Endothelial cell of umbilical vein (primary cell): ENCODE measurements around the gene OR10J1. TPM values are rescaled to one million over a fixed set of nuclear protein-coding genes. Genes with fewer than 3 reads are reported as not detected.
A peak's percentile ranks its signal among the peaks of the same experiment; 100 is the strongest.

Source experiments
- BruUV-seq: library from RNA; stranded (reverse); fragments of 400-500 nt; replicated peaks from 2 replicates; lab custom pipeline; 2021; lab: Mats Ljungman, UMichigan
- CTCF ChIA-PET: fragments of 300-600, 350-600 bp; sonication (Branson Sonifier 250); formaldehyde crosslinking; loops from one replicate; lab custom pipeline; 2021; ENCODE audit warnings: antibody characterized with exemption, inconsistent platforms; lab: Charles Lee
- POLR2A ChIA-PET: fragments of 300-600, 350-600 bp; sonication (Branson Sonifier 250); formaldehyde crosslinking; loops from one replicate; lab custom pipeline; 2021; ENCODE audit warnings: antibody characterized with exemption, inconsistent platforms; lab: Charles Lee
- DNase-seq: peaks from one replicate; pipeline ENCODE4 v3.0.0-alpha.2; 2011; ENCODE audit warnings: low read depth, low spot score
- FAIRE-seq: peaks from 2 replicates; lab custom pipeline; 2011; peaks lifted over from hg19 to GRCh38; lab: Jason Lieb, UNC
- H2AFZ ChIP-seq: 2 replicates; pipeline ENCODE4 v1.6.0; 2012; ENCODE audit warnings: low read depth, low read length, control low read depth, inconsistent platforms
- H3K27ac ChIP-seq: 2 replicates; pipeline ENCODE4 v1.5.1; 2011; ENCODE audit warnings: low read depth, mild to moderate bottlenecking, control low read depth, low read length, moderate library complexity; ENCODE audit not compliant: insufficient read depth
- H3K27me3 ChIP-seq, 2 experiments: 2 replicates each; pipeline versions ENCODE4 v1.6.0 to v1.6.1; 2011; ENCODE audit warnings: low read length in 2 of 2, mixed read lengths in 1 of 2; ENCODE audit not compliant: control insufficient read depth in 2 of 2, insufficient read depth in 2 of 2
- H3K36me3 ChIP-seq, 2 experiments: 2 replicates in 1 of 2; 3 replicates in 1 of 2; pipeline ENCODE4 v1.5.1; 2011; ENCODE audit warnings: low read length in 2 of 2, mild to moderate bottlenecking in 1 of 2, moderate library complexity in 1 of 2; ENCODE audit not compliant: control insufficient read depth in 2 of 2, insufficient read depth in 2 of 2; ENCODE audit errors: extremely low read depth in 1 of 2
- H3K4me1 ChIP-seq: 3 replicates; pipeline ENCODE4 v1.5.1; 2011; ENCODE audit warnings: mild to moderate bottlenecking, low read length; ENCODE audit not compliant: control insufficient read depth, insufficient read depth; ENCODE audit errors: extremely low read depth
- H3K4me2 ChIP-seq: 2 replicates; pipeline ENCODE4 v1.6.1; 2011; ENCODE audit warnings: low read length, control low read depth, mixed read lengths; ENCODE audit not compliant: insufficient read depth
- H3K4me3 ChIP-seq, 3 experiments: fragments of 200-600 bp in 1 of 3; sonication (generic), shearing (Covaris generic) in 1 of 3; replicated peaks in 1 of 3; 2 replicates each; pipeline ENCODE4 v1.5.1; 2011 to 2016; ENCODE audit warnings: control low read depth in 3 of 3, low read length in 3 of 3, mild to moderate bottlenecking in 2 of 3, inconsistent platforms in 1 of 3, low read depth in 1 of 3, moderate library complexity in 1 of 3; ENCODE audit not compliant: insufficient read depth in 1 of 3
- H3K79me2 ChIP-seq: 2 replicates; pipeline ENCODE4 v1.6.0; 2012; ENCODE audit warnings: low read length, inconsistent platforms; ENCODE audit not compliant: control insufficient read depth, insufficient read depth
- H3K9ac ChIP-seq: replicated peaks from 2 replicates; pipeline ENCODE3; 2011; ENCODE audit warnings: low read length, control low read depth; ENCODE audit not compliant: insufficient read depth; ENCODE audit errors: extremely low read depth
- H3K9me1 ChIP-seq: replicated peaks from 3 replicates; pipeline ENCODE4 v1.6.0; 2011; ENCODE audit warnings: mild to moderate bottlenecking, low read length; ENCODE audit not compliant: control insufficient read depth, insufficient read depth; ENCODE audit errors: extremely low read depth
- H3K9me3 ChIP-seq: replicated peaks from 2 replicates; pipeline ENCODE4 v1.5.1; 2012; ENCODE audit warnings: low read length, inconsistent platforms; ENCODE audit not compliant: control insufficient read depth, insufficient read depth
- H4K20me1 ChIP-seq: replicated peaks from 2 replicates; pipeline ENCODE3; 2011; ENCODE audit warnings: mild to moderate bottlenecking, low read length; ENCODE audit not compliant: control insufficient read depth, insufficient read depth; ENCODE audit errors: extremely low read depth
- EZH2 ChIP-seq: IDR thresholded peaks from 2 replicates; pipeline ENCODE4 v1.6.1; 2012; ENCODE audit warnings: borderline replicate concordance, low read depth, mild to moderate bottlenecking, moderate library complexity, low read length, inconsistent platforms; ENCODE audit not compliant: severe bottlenecking
- FOS ChIP-seq: IDR thresholded peaks from 2 replicates; pipeline ENCODE4 v1.6.1; 2011; ENCODE audit warnings: mild to moderate bottlenecking, low read length, moderate library complexity, borderline replicate concordance; ENCODE audit not compliant: insufficient read depth
- GATA2 ChIP-seq: IDR thresholded peaks from 2 replicates; pipeline ENCODE4 v1.7.0; 2011; ENCODE audit warnings: low read depth, mild to moderate bottlenecking, moderate library complexity, mixed read lengths, low read length; ENCODE audit not compliant: insufficient read length, insufficient read depth
- JUN ChIP-seq: IDR thresholded peaks from 2 replicates; pipeline ENCODE4 v1.6.1; 2011; ENCODE audit warnings: borderline replicate concordance, low read depth; ENCODE audit not compliant: insufficient read length, insufficient read depth
- MYC ChIP-seq: IDR thresholded peaks from one replicate; pipeline ENCODE4 v1.6.1; 2011; ENCODE audit warnings: mild to moderate bottlenecking, low read depth, low read length
- POLR2A ChIP-seq: IDR thresholded peaks from 2 replicates; pipeline ENCODE4 v1.6.1; 2012; ENCODE audit warnings: low read depth, mild to moderate bottlenecking, control low read depth, low read length
- POLR2AphosphoS5 ChIP-seq: IDR thresholded peaks from 2 replicates; pipeline ENCODE4 v1.6.1; 2012; ENCODE audit warnings: low read depth, mild to moderate bottlenecking, control low read depth, low read length, moderate library complexity; ENCODE audit not compliant: insufficient read depth
- dilution Hi-C: fragments of 300-500 bp; cut with MboI; formaldehyde crosslinking; loops from one replicate; pipeline ENCODE4 v1.15.0; 2019; ENCODE audit warnings: low sequenced_read_pairs; ENCODE audit not compliant: extremely low pct_ligation_motif_present
- intact Hi-C: fragments of 100-400 bp; cut with micrococcal nuclease; formaldehyde crosslinking; loops from one replicate; pipeline ENCODE4 v1.10.0; 2022
- polyA plus RNA-seq, 4 experiments: library from polyadenylated mRNA; depleted of rRNA in 3 of 4; stranded (reverse) in 3 of 4; unstranded in 1 of 4; fragments of >200 nt; gene quantifications; 2 replicates each; pipeline versions ENCODE4 v1.2.1 to v1.2.3, GENCODE V29; 2011 to 2012; ENCODE audit warnings: missing spikeins in 1 of 4
- total RNA-seq: library from RNA; stranded (reverse); gene quantifications from 2 replicates; pipeline ENCODE4 v1.2.3, GENCODE V29; 2021
- TF ChIP-seq, protein P1 (sequence below), 2 donors: IDR thresholded peaks; 1 replicate in 1 of 2; 2 replicates in 1 of 2; pipeline ENCODE4 v1.5.1; 2011; ENCODE audit warnings: low read length in 2 of 2, mild to moderate bottlenecking in 2 of 2, moderate library complexity in 2 of 2, control low read depth in 1 of 2, inconsistent platforms in 1 of 2, low read depth in 1 of 2; ENCODE audit not compliant: insufficient read depth in 1 of 2; ENCODE audit errors: extremely low read depth in 1 of 2
- TF ChIP-seq, protein P2 (sequence below): IDR thresholded peaks from 2 replicates; pipeline ENCODE4 v1.6.1; 2011; ENCODE audit not compliant: insufficient read depth, insufficient read length

OR10J1 gene
- total and polyA plus RNA-seq, 2 donors (not counting 3 experiments of a cell fraction or from before 2014, with no cell fraction given): not detected

DNA sequence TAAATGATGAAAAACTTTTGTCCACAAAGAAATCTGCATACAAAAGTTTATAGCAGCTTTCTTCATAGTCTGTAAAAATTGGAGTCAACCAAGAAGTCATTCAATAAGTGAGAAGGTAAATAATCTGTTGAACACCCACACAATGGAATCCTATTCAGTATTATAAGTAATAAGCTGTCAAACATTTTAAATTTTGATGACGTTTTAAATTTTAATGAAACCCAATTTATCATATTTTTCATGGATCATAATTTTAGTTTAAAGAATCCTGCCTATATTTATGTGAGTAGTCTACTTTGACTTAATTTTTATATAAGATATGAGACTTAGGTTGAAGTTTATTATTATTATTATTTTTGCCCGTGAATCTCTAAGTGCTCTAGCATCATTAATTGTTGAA lies 20.0 kb downstream of the OR10J1 start:
- FAIRE-seq (peak; percentile 46), DNase-seq (no peak)
- Histone ChIP-seq H3K27ac (no peak overlapping the region), H2AFZ (no peak overlapping the region), H3K79me2 (no peaks in the 10 kb centered on the region), H3K27me3 (no peaks in the 10 kb centered on the region), H3K4me1 (no peaks in the 10 kb centered on the region), H3K9me1 (no peaks in the 10 kb centered on the region), H3K9me3 (no peaks in the 10 kb centered on the region), H3K4me3 (no peak overlapping the region), H3K9ac (no peak overlapping the region), H4K20me1 (no peaks in the 10 kb centered on the region), H3K36me3 (no peaks in the 10 kb centered on the region), H3K4me2 (no peak overlapping the region)
- BruUV-seq: no TSS peak
- ChIA-PET CTCF (no interaction called here), POLR2A (no interaction called here)
- dilution Hi-C loops: no loop called here
- intact Hi-C loops: no loop called here
- TF ChIP-seq FOS (no peak), GATA2 (no peak), POLR2AphosphoS5 (no peak), POLR2A (no peak), JUN (no peak), EZH2 (no peak), MYC (no peak)
- TF ChIP-seq, protein P1, sequence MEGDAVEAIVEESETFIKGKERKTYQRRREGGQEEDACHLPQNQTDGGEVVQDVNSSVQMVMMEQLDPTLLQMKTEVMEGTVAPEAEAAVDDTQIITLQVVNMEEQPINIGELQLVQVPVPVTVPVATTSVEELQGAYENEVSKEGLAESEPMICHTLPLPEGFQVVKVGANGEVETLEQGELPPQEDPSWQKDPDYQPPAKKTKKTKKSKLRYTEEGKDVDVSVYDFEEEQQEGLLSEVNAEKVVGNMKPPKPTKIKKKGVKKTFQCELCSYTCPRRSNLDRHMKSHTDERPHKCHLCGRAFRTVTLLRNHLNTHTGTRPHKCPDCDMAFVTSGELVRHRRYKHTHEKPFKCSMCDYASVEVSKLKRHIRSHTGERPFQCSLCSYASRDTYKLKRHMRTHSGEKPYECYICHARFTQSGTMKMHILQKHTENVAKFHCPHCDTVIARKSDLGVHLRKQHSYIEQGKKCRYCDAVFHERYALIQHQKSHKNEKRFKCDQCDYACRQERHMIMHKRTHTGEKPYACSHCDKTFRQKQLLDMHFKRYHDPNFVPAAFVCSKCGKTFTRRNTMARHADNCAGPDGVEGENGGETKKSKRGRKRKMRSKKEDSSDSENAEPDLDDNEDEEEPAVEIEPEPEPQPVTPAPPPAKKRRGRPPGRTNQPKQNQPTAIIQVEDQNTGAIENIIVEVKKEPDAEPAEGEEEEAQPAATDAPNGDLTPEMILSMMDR (IDR thresholded peaks at IDR 0.05; ENCODE audit: extremely low read depth in 1 of 2, insufficient read depth in 1 of 2, low read depth in 1 of 2, low read length in 2 of 2): no peak
- TF ChIP-seq, protein P2, sequence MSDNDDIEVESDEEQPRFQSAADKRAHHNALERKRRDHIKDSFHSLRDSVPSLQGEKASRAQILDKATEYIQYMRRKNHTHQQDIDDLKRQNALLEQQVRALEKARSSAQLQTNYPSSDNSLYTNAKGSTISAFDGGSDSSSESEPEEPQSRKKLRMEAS: no peak
